Ascending aorta (tissue), 2 donors: ENCODE data around the gene ACSL1. TPM values are rescaled to one million over a fixed set of nuclear protein-coding genes. Genes with fewer than 3 reads are reported as not detected.
"Not testable (repeated sequence)": the region's sequence is repeated elsewhere in the genome, so short reads cannot be mapped to it uniquely, and the experiment has no call there.

Source experiments
- DNase-seq, 2 donors: peaks; one replicate each; pipeline ENCODE4 v3.0.0-alpha.2; 2019; ENCODE audit warnings: low spot score in 2 of 2
- H3K27ac ChIP-seq, 2 donors: fragments of 200-600 bp; sonication (generic); one replicate each; pipeline ENCODE4 v1.5.1; 2016 to 2017; ENCODE audit warnings: mild to moderate bottlenecking in 1 of 2
- H3K27me3 ChIP-seq: fragments of 200-600 bp; sonication (generic); one replicate; pipeline ENCODE4 v1.5.1; 2017
- H3K36me3 ChIP-seq, 2 donors: fragments of 200-600 bp; sonication (generic); one replicate each; pipeline ENCODE4 v1.5.1; 2016
- H3K4me1 ChIP-seq, 2 donors: fragments of 200-600 bp; sonication (generic); one replicate each; pipeline ENCODE4 v1.5.1; 2016 to 2017; ENCODE audit warnings: mild to moderate bottlenecking in 1 of 2
- H3K4me3 ChIP-seq, 2 donors: fragments of 200-600 bp; sonication (generic); one replicate each; pipeline ENCODE4 v1.5.1; 2016 to 2017; ENCODE audit warnings: mild to moderate bottlenecking in 1 of 2
- H3K9me3 ChIP-seq, 2 donors: fragments of 200-600 bp; sonication (generic); one replicate each; pipeline ENCODE4 v1.5.1; 2016
- intact Hi-C: fragments of 100-400 bp; cut with DNase I; formaldehyde crosslinking; loops from one replicate; pipeline ENCODE4 v1.15.1; 2023
- total RNA-seq: library from RNA; depleted of rRNA; stranded (reverse); fragments of >200 nt; gene quantifications from one replicate; pipeline ENCODE4 v1.1.0, GENCODE V29; 2016
- TF ChIP-seq, protein P1 (sequence below), 3 experiments: fragments of 200-600 bp in 2 of 3; fragments of 450-650 bp in 1 of 3; sonication (generic) in 2 of 3; IDR thresholded peaks; one replicate each; pipeline ENCODE4 v1.5.1; 2016 to 2019; ENCODE audit warnings: antibody characterized with exemption in 3 of 3, mild to moderate bottlenecking in 1 of 3, moderate library complexity in 1 of 3

ACSL1 gene
- total RNA-seq, 1 donor from 2014 or later: 31.8 TPM

DNA sequence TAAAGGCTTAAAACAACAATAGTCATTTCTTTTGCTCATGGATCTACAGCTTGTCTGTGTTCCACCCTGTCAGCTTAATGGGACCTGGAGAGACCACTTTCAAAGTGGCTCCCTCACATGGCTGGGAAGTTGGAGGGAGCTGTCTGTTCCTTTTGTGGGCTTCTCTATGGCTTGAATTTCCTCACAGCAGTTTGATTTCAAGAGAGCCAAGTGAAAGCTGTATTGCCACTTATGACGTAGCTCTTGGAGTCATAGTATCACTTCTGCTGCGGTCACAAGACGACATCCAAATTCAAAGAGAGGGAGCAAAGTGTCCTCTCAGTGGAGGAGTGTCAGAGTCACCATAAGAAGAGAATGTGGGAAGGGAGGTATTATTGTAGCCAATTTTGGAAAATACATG lies 22.7 kb upstream of the ACSL1 start:
- TF ChIP-seq, protein P1, sequence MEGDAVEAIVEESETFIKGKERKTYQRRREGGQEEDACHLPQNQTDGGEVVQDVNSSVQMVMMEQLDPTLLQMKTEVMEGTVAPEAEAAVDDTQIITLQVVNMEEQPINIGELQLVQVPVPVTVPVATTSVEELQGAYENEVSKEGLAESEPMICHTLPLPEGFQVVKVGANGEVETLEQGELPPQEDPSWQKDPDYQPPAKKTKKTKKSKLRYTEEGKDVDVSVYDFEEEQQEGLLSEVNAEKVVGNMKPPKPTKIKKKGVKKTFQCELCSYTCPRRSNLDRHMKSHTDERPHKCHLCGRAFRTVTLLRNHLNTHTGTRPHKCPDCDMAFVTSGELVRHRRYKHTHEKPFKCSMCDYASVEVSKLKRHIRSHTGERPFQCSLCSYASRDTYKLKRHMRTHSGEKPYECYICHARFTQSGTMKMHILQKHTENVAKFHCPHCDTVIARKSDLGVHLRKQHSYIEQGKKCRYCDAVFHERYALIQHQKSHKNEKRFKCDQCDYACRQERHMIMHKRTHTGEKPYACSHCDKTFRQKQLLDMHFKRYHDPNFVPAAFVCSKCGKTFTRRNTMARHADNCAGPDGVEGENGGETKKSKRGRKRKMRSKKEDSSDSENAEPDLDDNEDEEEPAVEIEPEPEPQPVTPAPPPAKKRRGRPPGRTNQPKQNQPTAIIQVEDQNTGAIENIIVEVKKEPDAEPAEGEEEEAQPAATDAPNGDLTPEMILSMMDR (IDR thresholded peaks at IDR 0.05): no peak
- Histone ChIP-seq H3K9me3 (no peaks in the 10 kb centered on the region), H3K4me1 (no peaks in the 10 kb centered on the region), H3K36me3 (no peaks in the 10 kb centered on the region), H3K4me3 (no peak overlapping the region), H3K27ac (no peak overlapping the region), H3K27me3 (no peaks in the 10 kb centered on the region)
- DNase-seq: no peak
- intact Hi-C loops: no loop called here

DNA sequence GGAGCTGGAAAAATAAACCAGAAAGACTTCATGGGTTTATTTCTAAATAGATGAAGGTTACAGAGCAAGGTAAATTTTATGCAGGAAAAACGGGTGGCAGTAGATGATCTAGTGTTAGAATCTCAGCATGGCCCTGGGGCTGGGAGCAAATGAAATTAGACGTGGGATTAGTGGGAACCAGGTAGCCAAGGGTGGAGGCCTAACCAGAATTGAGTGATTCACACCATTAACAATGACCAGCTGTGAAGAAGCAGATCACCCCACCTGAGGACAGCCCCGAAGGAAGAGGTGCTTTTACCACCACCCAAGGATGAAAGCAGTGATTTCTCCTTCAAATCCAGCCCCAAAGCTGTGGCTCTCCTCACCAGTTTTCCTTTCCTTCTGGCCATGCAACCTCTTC lies 20.8 kb upstream of the ACSL1 start:
- Histone ChIP-seq H3K4me3 (no peak overlapping the region), H3K9me3 (no peaks in the 10 kb centered on the region), H3K27ac (no peak overlapping the region), H3K4me1 (no peaks in the 10 kb centered on the region), H3K27me3 (no peaks in the 10 kb centered on the region), H3K36me3 (no peaks in the 10 kb centered on the region)
- intact Hi-C loops: no loop called here
- TF ChIP-seq, protein P1 (IDR thresholded peaks at IDR 0.05): no peak
- DNase-seq: no peak

DNA sequence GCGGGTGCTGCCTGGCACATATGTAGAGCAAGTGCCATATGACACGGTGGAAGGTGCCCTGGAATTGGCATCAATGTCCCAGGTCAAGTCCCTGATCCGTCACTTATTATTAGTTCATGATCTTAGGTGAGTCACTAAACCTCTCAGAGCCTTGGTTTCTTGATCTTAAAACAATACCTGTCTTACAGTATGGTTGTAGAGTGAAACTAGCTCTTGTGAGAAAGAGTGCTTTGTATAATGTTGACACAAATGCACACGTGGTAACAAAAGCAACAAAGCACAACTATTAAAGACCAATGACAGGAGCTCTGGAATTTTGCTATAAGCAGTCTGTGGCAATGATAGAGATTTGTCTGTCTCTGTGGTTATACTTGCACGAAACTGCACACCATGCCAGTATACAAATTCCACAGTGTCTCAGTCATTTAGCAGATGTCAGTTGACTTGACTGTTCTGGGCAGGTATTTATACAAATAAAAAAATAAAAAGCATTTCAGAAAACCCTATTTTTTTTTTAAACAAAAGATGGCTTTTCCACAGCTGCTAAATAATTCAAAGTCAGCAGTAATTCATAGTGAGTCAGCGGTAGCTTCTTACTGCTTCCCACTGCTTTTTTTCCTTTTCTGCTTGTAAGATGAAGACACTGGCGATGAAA lies 19.7 kb upstream of the ACSL1 start:
- H3K36me3 ChIP-seq: no peaks in the 10 kb centered on the region

DNA sequence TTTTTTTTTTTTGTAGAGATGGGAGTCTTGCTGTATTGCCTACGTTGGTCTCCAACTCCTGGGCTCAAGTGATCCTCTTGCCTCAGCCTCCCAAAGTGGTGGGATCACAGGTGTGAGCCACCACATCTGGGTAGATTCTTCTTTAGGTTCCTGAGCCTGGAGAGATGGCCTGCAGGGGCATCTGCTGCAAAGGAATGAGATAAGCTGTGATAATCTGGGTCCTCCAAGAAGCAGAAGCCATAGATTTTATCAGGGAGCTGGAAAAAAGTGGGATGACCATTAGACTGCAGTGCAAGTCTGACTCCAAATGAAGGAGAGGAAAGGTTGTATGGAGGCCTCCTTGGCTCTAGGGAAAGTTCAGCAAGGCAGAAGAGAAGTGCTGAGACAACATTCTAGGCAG lies 19.0 kb upstream of the ACSL1 start:
- no peaks in the 10 kb centered on the region for H3K36me3 ChIP-seq
- no peak for DNase-seq

More for the DNA sequence above, 19.7 kb upstream of the ACSL1 start:
- H3K4me3 ChIP-seq: no peak overlapping the region
- TF ChIP-seq, protein P1 (IDR thresholded peaks at IDR 0.05): no peak
- intact Hi-C loops: no loop called here
- DNase-seq: no peak
- H3K27ac ChIP-seq: no peak overlapping the region
- H3K9me3 ChIP-seq: no peaks in the 10 kb centered on the region
- no peaks in the 10 kb centered on the region for H3K4me1 ChIP-seq
- no peaks in the 10 kb centered on the region for H3K27me3 ChIP-seq

DNA sequence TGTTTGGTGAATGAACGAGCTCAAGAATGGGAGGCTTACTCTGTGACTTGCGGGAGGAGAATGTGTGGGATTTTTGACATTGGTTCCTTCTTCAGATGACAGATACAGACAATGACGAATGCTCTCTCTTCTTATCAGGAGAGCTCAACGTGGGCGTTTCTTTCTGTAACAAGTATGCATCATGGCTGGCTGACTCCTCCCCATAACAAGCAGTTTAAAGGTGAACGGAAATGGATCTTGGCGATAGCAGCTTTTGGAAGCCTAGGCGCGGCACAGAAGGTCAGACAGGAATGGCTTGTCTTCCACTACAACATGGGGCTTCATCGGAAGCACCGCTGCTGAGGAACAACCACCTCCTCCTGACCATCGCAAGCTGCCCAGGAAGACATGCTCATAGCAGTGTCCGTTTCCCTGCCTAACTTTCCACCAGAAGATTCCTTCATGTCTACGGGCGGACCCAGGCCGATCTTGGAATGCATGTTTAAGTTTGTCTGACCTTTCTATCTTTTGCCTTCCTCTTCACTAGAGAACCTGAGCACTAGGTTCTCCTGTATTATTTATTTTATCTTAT lies 18.3 kb upstream of the ACSL1 start:
- intact Hi-C loops: no loop called here
- no peaks in the 10 kb centered on the region for H3K4me1 ChIP-seq
- no peak overlapping the region for H3K27ac ChIP-seq
- H3K36me3 ChIP-seq: no peaks in the 10 kb centered on the region
- H3K27me3 ChIP-seq: no peaks in the 10 kb centered on the region
- H3K4me3 ChIP-seq: no peak overlapping the region
- TF ChIP-seq, protein P1 (IDR thresholded peaks at IDR 0.05): no peak
- DNase-seq: no peak
- no peaks in the 10 kb centered on the region for H3K9me3 ChIP-seq

More for the DNA sequence above, 19.0 kb upstream of the ACSL1 start:
- Histone ChIP-seq H3K9me3 (no peaks in the 10 kb centered on the region), H3K27me3 (no peaks in the 10 kb centered on the region), H3K27ac (no peak overlapping the region), H3K4me1 (no peaks in the 10 kb centered on the region), H3K4me3 (no peak overlapping the region)
- intact Hi-C loops: no loop called here
- TF ChIP-seq, protein P1 (IDR thresholded peaks at IDR 0.05): no peak

DNA sequence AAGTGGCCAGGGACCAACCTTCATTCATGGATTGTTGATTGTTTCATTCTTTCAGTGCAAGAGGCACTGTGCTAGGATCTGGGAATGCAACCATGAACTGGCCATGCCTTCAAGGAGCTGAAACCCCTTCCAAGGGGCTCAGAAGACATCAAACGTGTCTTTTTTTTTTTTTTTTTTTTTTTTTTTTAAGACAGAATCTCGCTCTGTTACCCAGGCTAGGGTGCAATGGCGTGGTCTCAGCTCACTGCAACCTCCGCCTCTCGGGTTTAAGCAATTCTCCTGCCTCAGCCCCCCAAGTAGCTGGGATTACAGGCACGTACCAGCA lies 13.3 kb upstream of the ACSL1 start:
- intact Hi-C loops, DNase-seq, H3K27ac ChIP-seq, H3K27me3 ChIP-seq, H3K9me3 ChIP-seq, H3K36me3 ChIP-seq, H3K4me1 ChIP-seq, H3K4me3 ChIP-seq: not testable (repeated sequence)
